Fibroblast of the aortic adventitia (primary cell): ENCODE data around the gene GUCA1A. TPM values are rescaled to one million over a fixed set of nuclear protein-coding genes. Genes with fewer than 3 reads are reported as not detected.

Source experiments
- DNase-seq: peaks from one replicate; pipeline ENCODE4 v3.0.0-alpha.2; 2010; ENCODE audit warnings: low read depth
- H3K4me3 ChIP-seq: 2 replicates; pipeline ENCODE4 v1.5.1; 2011; ENCODE audit warnings: low read depth, mild to moderate bottlenecking, control low read depth, low read length, moderate library complexity
- total RNA-seq: library from RNA; depleted of rRNA; stranded (reverse); fragments of >200 nt; gene quantifications from 2 replicates; pipeline ENCODE4 v1.2.3, GENCODE V29; 2012; ENCODE audit warnings: low replicate concordance
- TF ChIP-seq, protein P1 (sequence below): IDR thresholded peaks from 2 replicates; pipeline ENCODE4 v1.5.1; 2011; ENCODE audit warnings: mild to moderate bottlenecking, low read length, control low read depth, inconsistent platforms; ENCODE audit not compliant: insufficient read depth

Gene GUCA1A
- total RNA-seq, 1 donor: not detected

DNA sequence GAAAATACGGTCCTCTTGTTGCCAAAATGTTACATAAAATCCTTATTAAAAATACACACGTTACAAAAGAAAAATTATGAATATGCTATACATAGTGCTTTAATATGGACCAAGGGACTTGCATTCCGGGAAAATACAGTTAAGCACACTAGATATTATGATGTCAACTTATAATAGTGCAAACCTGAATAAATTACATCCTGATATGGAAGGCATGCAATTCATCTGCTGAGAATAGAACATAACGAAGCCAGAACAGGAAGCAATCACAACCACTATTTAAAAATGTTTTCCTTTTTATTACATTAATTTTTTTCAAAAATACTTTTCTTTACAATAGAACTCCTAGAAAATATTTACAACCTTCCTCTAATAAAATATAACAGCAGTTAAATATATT, 52.3 kb downstream of the GUCA1A start:
- no peak for DNase-seq
- no peak overlapping the region for H3K4me3 ChIP-seq
- TF ChIP-seq, protein P1, sequence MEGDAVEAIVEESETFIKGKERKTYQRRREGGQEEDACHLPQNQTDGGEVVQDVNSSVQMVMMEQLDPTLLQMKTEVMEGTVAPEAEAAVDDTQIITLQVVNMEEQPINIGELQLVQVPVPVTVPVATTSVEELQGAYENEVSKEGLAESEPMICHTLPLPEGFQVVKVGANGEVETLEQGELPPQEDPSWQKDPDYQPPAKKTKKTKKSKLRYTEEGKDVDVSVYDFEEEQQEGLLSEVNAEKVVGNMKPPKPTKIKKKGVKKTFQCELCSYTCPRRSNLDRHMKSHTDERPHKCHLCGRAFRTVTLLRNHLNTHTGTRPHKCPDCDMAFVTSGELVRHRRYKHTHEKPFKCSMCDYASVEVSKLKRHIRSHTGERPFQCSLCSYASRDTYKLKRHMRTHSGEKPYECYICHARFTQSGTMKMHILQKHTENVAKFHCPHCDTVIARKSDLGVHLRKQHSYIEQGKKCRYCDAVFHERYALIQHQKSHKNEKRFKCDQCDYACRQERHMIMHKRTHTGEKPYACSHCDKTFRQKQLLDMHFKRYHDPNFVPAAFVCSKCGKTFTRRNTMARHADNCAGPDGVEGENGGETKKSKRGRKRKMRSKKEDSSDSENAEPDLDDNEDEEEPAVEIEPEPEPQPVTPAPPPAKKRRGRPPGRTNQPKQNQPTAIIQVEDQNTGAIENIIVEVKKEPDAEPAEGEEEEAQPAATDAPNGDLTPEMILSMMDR: no peak

- no peak overlapping the region for H3K4me3 ChIP-seq
- TF ChIP-seq, protein P1: no peak
- DNase-seq: peak; percentile 47
These were observed 53.0 kb downstream of the GUCA1A start for GRCh38 chr6:42226161-42226611.

DNA sequence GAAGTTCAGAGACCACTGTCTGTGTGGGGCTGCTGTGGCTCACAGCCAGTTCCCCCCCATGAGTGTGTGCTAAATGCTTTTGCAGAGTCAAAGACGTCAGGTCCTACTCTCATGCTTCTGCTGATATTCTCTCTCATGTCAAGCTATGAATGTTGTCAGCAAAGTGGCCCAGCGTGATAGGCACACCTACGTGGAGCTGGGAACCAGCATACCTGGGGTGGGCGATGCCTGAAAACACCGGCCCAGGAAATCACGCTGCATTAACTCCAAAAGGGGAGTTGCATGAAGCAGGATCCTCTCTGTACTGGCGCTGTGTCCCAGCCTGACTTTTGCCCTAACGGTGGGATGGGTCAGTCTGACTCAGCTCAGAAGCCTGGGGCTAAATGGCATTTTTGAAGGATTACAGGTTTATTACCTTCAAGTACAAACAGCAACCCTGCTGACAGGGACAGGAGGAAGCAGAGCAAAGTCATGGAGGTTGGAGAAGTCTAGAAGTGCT, 53.5 kb downstream of the GUCA1A start:
- DNase-seq: peak; percentile 25
- no peak overlapping the region for H3K4me3 ChIP-seq
- TF ChIP-seq, protein P1: no peak

DNA sequence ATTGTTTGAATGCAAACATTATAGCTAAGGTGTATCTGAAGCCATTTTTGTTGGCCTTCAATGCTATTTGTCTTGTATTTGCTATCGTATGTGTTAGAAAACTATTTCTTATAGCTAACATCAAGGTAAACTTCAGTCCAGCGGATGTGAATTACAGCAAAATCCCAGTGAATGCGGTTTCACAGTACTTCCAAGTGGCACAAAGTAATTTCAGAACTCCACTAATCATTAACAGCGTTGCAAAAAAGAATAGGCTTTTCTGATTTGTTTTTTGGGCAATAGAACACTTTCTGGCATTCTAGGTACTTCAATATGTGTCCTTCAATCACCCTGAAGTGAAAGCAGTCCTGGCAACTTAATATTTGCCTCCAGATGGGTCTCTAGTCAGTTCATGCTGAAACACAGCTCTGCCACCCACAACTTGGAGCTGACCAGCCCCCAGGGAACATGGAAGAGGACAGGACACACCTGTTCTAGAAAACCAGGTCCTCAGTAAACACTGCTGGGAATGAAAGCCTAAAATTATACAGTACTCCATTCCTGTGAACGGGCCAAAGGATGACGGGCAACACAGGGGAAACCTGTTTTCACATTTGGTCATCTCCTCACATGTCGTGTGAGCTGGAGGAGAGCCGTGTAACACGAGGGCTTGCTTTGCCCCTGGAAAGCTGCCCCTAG, 54.1 kb downstream of the GUCA1A start:
- no peak overlapping the region for H3K4me3 ChIP-seq
- TF ChIP-seq, protein P1: no peak
- no peak for DNase-seq

DNA sequence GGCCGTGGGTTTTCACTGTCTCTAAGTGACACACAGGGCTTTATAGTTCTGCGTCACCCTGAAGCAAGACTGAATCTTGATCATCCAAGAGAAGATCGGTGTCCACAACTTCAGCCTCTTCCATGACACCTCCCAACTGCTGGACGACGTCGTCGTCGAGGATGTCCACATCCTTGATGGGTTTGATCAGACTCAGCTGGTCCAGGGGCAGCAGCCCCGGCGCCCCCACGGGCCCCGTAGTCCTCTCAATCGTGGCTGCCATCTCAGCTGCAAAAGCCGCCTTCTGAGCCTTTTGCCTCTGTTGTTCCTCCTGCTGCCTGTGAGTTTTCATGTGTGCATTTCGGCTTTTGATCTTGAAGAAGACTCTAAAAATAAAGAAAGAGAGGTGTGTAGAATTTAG, 55.1 kb downstream of the GUCA1A start:
- TF ChIP-seq, protein P1: no peak
- DNase-seq: no peak
- no peak overlapping the region for H3K4me3 ChIP-seq

Other genes with a start within 250 kb of the GUCA1A start
- gene CCND3, start 231.6 kb upstream of the GUCA1A start, total RNA-seq: 25.8 and 28.1 TPM in 2 replicates
- gene TAF8, start 122.8 kb upstream of the GUCA1A start, total RNA-seq: 10.5 and 11.9 TPM in 2 replicates
- gene C6orf132, start 30.7 kb upstream of the GUCA1A start, total RNA-seq: 0.63 and 1.4 TPM in 2 replicates
- gene GUCA1B, start 21.6 kb downstream of the GUCA1A start, total RNA-seq: not detected in 2 replicates
- 15.7 and 63.4 TPM in 2 replicates for gene MRPS10, start 44.5 kb downstream of the GUCA1A start, total RNA-seq